ENCODE data around the gene MYCN.
"Not testable (repeated sequence)": the region's sequence is repeated elsewhere in the genome, so short reads cannot be mapped to it uniquely, and the experiment has no call there.

Gene MYCN

DNA sequence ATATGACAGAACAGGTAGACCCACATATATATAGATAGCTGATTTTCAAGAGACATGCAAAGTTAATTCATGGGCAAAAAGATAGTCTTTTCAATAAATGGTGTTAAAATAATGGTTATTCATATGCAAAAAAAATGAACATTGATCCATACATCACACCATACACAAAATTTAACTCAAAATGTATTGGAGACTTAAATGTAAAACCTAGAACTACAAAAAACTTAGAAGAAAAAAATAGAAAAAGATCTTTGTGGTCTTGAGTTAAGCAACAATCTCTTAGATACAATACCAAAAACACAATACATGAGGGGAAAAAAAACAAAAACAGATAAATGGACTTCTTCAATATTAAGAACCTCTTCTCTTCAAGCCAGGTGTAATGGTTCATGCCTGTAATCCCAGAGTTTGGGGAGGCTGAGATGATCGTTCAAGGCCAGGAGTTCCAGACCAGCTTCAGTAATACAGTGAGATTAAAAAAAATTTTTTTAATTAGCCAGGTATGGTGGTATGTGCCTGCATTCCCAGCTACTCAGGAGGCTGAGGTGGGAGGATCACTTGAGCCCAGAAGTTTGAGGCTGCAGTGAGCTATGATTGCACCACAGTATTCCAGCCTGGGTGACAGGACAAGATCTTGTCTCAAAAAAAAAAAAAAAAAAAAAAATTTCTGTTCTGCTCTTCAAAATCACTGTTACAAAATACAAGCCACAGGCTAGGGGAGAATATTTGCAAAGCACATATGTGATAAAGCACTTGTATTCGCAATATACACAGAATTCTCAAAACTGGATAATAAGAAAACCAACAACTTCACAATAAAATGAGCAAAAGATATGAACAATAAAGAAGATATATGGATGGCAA is 32.7 kb upstream of the MYCN start:
- no peak for DNase-seq (ENCODE audit: low read depth, low spot score)

- DNase-seq (ENCODE audit: low read depth, low spot score), result no peak
Measured at GRCh38 chr2:15908371-15908770, 32.0 kb upstream of the MYCN start.

DNA sequence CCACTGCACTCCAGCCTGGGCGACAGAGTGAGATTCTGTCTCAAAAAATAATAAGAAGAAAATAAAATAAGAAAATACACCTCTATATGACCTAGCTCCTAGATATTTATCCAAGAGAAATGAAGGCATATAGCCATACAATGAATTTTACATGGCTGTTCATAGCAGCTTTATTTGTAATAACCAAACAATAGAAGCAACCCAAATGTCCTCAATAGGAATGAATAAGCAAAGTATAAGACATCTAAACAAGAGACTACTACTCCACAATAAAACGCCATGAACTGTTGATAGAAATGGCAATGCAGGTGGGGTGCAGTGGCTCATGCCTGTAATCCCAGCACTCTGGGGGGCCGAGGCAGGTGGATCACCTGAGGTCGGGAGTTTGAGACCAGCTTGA is 31.2 kb upstream of the MYCN start:
- DNase-seq (ENCODE audit: low read depth, low spot score), result no peak

- no peak for DNase-seq (ENCODE audit: low read depth, low spot score)
Measured at GRCh38 chr2:15909736-15910135, 30.6 kb upstream of the MYCN start.

DNA sequence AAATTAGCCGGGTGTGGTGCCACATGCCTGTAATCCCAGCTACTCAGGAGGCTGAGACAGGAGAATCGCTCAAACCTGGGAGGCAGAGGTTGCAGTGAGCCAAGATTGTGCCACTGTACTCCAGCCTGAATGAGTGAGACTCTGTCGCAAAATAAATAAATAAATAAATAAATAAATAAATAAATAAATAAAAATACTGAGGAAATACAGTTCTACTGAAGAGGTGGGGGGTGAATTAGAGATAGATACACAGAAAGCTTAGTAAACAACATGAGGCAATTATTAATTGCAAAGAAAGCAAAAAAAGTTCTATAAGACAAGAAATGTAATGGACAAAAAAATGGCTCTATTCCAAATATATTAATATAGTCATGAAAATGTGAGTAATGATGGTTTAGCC is 29.1 kb upstream of the MYCN start:
- DNase-seq (ENCODE audit: low read depth, low spot score), result not testable (repeated sequence)

DNA sequence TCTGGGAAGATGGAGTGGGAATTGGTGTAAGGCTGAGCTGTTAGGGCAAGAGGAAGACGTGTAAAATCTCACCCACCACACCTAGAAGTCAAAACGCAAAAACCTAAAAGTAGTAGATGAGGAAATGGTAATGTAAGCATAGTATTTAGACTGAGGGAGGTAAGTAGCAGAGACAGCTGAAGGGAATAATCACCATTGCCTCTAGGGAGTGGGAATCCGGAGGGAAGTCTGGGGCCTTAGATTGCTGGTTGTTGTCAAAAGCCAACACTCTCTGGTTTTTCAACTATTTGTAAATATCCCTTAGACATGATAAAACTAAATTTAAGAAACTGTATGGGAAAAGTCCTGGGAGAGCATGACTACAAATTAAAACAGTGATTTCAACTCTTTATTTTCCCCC is 28.7 kb upstream of the MYCN start:
- no peak for DNase-seq (ENCODE audit: low read depth, low spot score)

GRCh38 chr2:15912203-15912602 is 28.1 kb upstream of the MYCN start:
- no peak for DNase-seq (ENCODE audit: low read depth, low spot score)

DNA sequence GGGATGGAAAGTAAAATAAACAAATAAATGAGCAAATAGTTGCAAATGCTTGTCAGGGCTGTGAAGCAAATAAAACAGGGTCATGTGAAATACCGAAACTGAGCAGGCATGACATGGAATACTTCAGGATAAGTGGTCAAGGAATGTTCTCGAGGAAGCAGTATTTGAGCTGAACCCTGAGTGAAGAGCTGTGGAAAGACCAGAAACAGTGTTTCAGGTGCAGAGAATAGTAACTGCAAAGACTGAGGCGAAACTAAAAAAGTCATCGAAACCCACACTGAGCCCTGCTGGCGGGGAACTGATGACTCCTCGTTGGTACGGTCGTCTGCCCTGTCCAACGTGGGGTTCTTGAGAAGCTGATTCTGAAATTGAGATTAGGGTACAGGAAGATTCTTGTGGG is 27.2 kb upstream of the MYCN start:
- DNase-seq (ENCODE audit: low read depth, low spot score), result no peak

- DNase-seq (ENCODE audit: low read depth, low spot score), result no peak
Measured at GRCh38 chr2:15914596-15915385, 25.6 kb upstream of the MYCN start.

DNA sequence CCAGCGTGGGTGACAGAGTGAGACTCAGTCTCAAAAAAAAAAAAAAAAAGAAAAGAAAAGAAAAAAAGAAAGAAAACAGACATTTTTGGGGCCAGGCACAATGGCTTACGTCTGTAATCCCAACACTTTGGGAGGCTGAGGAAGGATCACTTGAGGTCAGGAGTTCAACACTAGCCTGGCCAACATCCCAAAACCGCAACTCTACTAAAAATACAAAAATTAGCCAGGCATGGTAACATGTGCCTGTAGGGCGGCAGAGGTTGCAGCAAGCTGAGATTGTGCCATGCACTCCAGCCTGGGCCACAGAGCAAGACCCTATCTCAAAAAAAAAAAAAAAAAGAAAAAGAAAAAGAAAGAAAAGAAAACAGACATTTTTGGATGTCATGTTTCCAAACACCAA is 24.8 kb upstream of the MYCN start:
- DNase-seq (ENCODE audit: low read depth, low spot score), result not testable (repeated sequence)

GRCh38 chr2:15916336-15916735 is 24.0 kb upstream of the MYCN start:
- DNase-seq (ENCODE audit: low read depth, low spot score), result no peak

DNA sequence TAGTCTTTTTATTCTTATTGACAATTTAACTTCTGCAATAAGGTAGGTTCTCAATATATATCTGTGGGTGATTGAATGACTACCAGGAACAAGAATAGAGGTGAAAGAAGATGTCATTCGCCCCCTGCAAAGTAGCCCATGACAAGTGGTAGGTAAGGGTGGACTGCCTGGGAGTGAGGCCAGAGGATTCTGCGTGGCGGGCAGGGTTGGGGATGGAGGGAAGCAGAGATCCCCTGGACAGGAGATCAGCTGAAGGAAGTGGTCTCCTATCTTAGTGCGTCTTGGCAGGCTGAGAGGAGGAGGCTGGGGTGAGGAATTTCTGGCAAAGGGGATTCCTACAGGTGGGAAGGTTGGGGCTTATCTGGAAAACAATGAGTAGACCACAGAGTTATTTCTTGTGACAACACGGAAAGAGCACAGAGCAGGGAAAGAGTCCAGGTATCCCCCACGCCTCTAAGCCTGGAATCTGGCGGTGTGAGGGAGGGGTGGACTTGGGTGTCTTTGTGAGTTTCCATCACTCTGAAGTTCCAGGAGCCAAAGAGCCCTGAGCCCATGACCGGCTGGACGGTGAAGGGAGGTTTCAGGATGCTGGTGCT is 21.5 kb upstream of the MYCN start:
- DNase-seq (ENCODE audit: low read depth, low spot score), result no peak

DNA sequence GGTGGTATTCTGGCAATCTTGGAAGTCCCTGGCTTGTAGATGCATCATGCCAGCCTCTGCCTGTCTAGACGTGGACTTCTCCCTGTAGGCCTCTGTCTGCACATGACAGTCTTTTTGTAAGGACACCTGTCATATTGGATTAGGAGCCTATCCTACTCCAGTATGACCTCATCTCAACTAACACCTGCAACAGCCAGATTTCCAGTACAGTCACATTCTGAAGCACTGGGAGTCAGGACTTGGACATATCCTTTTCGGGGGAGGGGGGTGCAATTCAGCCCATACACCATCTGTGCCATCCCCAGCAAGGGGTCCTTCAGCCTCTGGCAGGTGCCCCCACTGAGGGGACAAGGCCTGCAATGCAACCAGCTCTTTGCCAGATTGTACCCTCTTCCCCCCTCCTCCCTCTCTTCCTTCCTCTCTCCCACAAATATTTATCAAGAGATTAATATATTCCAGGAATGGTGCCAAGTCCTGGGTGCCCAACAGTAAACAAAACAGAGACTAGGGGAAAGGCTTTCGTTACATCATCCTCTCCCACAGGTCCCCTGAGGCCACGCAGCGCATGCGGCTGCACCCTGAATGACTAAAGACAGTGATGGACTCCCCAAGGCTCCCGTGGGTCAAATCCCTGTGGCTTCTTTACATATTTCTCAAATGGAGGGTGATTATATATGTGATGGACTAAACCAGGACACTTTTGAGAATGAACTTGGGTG is 20.5 kb upstream of the MYCN start:
- no peak for DNase-seq (ENCODE audit: low read depth, low spot score)

GRCh38 chr2:15920696-15921095 is 19.7 kb upstream of the MYCN start:
- no peak for DNase-seq (ENCODE audit: low read depth, low spot score)

DNA sequence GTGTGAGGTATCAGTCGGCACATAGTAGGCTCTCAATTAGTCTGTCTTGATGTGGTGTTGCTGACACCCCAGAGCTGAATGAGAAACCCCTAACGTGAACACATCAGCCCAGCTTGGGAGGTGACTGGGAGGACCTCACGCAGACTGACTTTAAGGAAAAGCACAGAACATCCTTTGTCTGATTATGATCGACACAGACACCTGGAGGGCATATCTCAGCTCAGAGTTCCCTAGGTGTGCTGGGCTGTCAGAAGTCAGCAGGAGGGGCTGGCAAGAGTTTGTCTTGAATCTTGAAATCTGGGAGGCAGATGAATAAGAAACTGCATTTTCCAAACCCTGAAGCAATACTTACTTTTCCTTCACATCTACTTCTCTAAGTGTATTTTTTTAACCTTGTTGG is 16.8 kb upstream of the MYCN start:
- DNase-seq (ENCODE audit: low read depth, low spot score), result no peak

DNA sequence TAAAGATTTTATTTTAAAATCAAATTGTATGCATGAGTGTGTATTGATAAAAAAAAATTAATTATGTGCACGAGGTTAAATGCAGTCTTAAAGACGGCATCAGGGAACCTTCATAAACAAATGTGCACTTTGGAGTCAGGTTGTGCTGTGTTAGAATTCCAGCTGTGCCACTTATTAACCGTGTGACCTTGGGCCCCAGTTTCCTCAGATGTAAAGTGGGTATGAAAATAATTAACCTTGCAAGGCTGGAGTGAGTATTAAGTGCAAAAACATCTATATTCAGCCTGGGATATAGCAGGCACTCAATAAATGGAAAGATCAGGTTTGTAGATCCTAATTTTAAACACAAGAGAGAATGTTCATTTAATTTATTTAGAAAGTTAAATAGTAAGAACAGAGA is 14.5 kb upstream of the MYCN start:
- no peak for DNase-seq (ENCODE audit: low read depth, low spot score)

DNA sequence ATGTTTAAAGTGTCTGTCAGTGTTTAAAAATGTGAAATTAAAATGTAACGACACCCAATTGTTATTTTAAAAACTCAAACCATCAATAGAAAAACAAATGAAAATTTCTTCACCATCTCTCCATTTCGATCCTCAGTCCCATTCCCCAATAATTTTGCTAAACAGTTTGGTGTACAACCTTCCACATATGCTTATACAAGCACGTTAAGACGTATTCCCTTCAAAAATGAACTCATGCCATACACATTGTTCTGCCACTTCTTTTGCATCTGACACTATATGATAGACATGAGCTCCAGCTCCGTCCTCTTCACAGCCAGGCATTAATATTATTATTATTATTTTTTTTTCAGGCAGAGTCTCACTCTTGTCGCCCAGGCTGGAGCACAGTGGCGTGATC is 14.1 kb upstream of the MYCN start:
- no peak for DNase-seq (ENCODE audit: low read depth, low spot score)

DNA sequence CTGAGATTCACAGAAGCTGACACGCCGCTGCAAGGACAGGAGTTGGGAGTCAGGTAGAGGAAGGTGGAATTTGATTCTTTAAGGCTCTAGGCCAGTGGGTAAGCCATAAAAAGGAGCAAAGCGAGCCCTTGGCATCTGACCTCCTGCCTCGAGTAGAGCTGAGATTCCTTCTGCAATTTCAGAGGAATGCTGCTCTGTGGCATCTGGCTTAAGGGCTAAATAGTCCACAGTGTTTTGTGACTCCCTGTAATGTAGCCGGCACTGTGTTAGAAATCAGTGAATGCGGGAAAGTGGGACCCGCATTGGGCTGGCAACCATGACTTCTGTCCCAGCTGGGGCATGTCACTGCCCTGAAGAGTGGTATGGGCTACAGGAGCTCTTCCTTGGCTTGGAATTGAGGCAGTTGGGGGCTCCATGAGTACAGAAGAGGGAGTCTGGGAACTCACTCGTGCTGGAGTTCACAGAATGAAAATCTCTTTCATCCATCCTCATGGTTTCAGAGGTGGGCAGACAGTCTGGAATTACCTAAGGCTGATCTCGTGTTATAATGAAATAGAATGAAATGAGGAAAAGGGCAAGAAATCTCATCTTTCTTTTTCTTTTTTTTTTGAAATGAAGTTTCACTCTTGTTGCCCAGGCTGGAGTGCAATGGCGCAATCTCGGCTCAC is 12.7 kb upstream of the MYCN start:
- DNase-seq (ENCODE audit: low read depth, low spot score), result no peak

GRCh38 chr2:15929008-15929407 is 11.3 kb upstream of the MYCN start:
- DNase-seq (ENCODE audit: low read depth, low spot score), result not testable (repeated sequence)

- DNase-seq (ENCODE audit: low read depth, low spot score), result no peak
Measured at GRCh38 chr2:15929861-15930260, 10.5 kb upstream of the MYCN start.

GRCh38 chr2:15930589-15931318 is 9.6 kb upstream of the MYCN start:
- DNase-seq (ENCODE audit: low read depth, low spot score), result no peak

Measured in brain pericyte (primary cell).